ENCODE results near the gene SLTM. TPM values are rescaled to one million over a fixed set of nuclear protein-coding genes. Genes with fewer than 3 reads are reported as not detected.

The SLTM gene
- 98.1 TPM for polyA plus RNA-seq (2012; ENCODE audit: insufficient read length, low read depth)

- TF ChIP-seq REST (IDR thresholded peaks at IDR 0.05; ENCODE audit: insufficient read depth in 1 of 2, low read depth in 2 of 2, low read length in 2 of 2) = no peak
- TF ChIP-seq SIN3A (IDR thresholded peaks at IDR 0.05; ENCODE audit: borderline replicate concordance, insufficient read depth, low read length) = peak; percentile 10; the same call in 1 of the 2 replicates
- peak; percentile 89 for TF ChIP-seq POLR2AphosphoS5 (IDR thresholded peaks at IDR 0.05; ENCODE audit: low read depth, low read length)
- peak; percentile 84 for TF ChIP-seq FOXP2 (optimal IDR thresholded peaks at IDR 0.05; ENCODE audit: borderline replicate concordance, extremely low read depth, extremely low read length, insufficient read depth)
- peak; percentile 99 for TF ChIP-seq TAF1 (IDR thresholded peaks at IDR 0.05; ENCODE audit: borderline replicate concordance, insufficient read depth, low read length)
These were observed at the start of gene SLTM for GRCh38 chr15:58933281-58934113. Gene SLTM, minus strand, starts transcription at chr15:58933679. Its CDS starts 114 bp downstream, at chr15:58933565.

GRCh38 chr15:58983261-58983660, 49.8 kb upstream of the SLTM start:
- TF ChIP-seq FOXP2 (optimal IDR thresholded peaks at IDR 0.05; ENCODE audit: borderline replicate concordance, extremely low read depth, extremely low read length, insufficient read depth) = no peak
- TF ChIP-seq SIN3A (IDR thresholded peaks at IDR 0.05; ENCODE audit: borderline replicate concordance, insufficient read depth, low read length) = no peak
- no peak for TF ChIP-seq POLR2AphosphoS5 (IDR thresholded peaks at IDR 0.05; ENCODE audit: low read depth, low read length)
- no peak for TF ChIP-seq TAF1 (IDR thresholded peaks at IDR 0.05; ENCODE audit: borderline replicate concordance, insufficient read depth, low read length)
- TF ChIP-seq REST (IDR thresholded peaks at IDR 0.05; ENCODE audit: insufficient read depth in 1 of 2, low read depth in 2 of 2, low read length in 2 of 2) = no peak

GRCh38 chr15:58981808-58982475, 48.5 kb upstream of the SLTM start:
- TF ChIP-seq TAF1 (IDR thresholded peaks at IDR 0.05; ENCODE audit: borderline replicate concordance, insufficient read depth, low read length) = no peak
- TF ChIP-seq REST (IDR thresholded peaks at IDR 0.05; ENCODE audit: insufficient read depth in 1 of 2, low read depth in 2 of 2, low read length in 2 of 2) = no peak
- TF ChIP-seq FOXP2 (optimal IDR thresholded peaks at IDR 0.05; ENCODE audit: borderline replicate concordance, extremely low read depth, extremely low read length, insufficient read depth) = no peak
- no peak for TF ChIP-seq SIN3A (IDR thresholded peaks at IDR 0.05; ENCODE audit: borderline replicate concordance, insufficient read depth, low read length)
- no peak for TF ChIP-seq POLR2AphosphoS5 (IDR thresholded peaks at IDR 0.05; ENCODE audit: low read depth, low read length)

GRCh38 chr15:58980351-58980939, 47.0 kb upstream of the SLTM start:
- TF ChIP-seq SIN3A (IDR thresholded peaks at IDR 0.05; ENCODE audit: borderline replicate concordance, insufficient read depth, low read length) = no peak
- no peak for TF ChIP-seq REST (IDR thresholded peaks at IDR 0.05; ENCODE audit: insufficient read depth in 1 of 2, low read depth in 2 of 2, low read length in 2 of 2)
- no peak for TF ChIP-seq POLR2AphosphoS5 (IDR thresholded peaks at IDR 0.05; ENCODE audit: low read depth, low read length)
- TF ChIP-seq TAF1 (IDR thresholded peaks at IDR 0.05; ENCODE audit: borderline replicate concordance, insufficient read depth, low read length) = no peak
- TF ChIP-seq FOXP2 (optimal IDR thresholded peaks at IDR 0.05; ENCODE audit: borderline replicate concordance, extremely low read depth, extremely low read length, insufficient read depth) = no peak

Measured in PFSK-1 (cell line).